Kidney (tissue), 14 donors: ENCODE measurements around the gene CEP85. TPM values are rescaled to one million over a fixed set of nuclear protein-coding genes. Genes with fewer than 3 reads are reported as not detected.

Experiments used
- DNase-seq, 5 donors: peaks; one replicate each; pipeline ENCODE4 v3.0.0-alpha.2; 2013 to 2020
- FAIRE-seq: peaks from 2 replicates; lab custom pipeline; 2012; peaks lifted over from hg19 to GRCh38; lab: Jason Lieb, UNC
- H3K27ac ChIP-seq, 2 donors: one replicate each; pipeline ENCODE4 v1.7.0; 2013; ENCODE audit warnings: low read depth in 2 of 2, low read length in 2 of 2, inconsistent platforms in 1 of 2
- H3K27me3 ChIP-seq: one replicate; pipeline ENCODE4 v1.7.1; 2013; ENCODE audit warnings: low read length, inconsistent platforms; ENCODE audit not compliant: control insufficient read depth, insufficient read depth
- H3K36me3 ChIP-seq, 3 donors: one replicate each; pipeline versions ENCODE4 v1.7.0 to v1.7.1; 2013; ENCODE audit warnings: low read length in 3 of 3, control low read depth in 1 of 3, inconsistent platforms in 1 of 3; ENCODE audit not compliant: insufficient read depth in 3 of 3, control insufficient read depth in 2 of 3
- H3K4me1 ChIP-seq, 3 donors: one replicate each; pipeline versions ENCODE4 v1.7.0 to v1.7.1; 2013; ENCODE audit warnings: low read length in 3 of 3, inconsistent platforms in 1 of 3, low read depth in 1 of 3; ENCODE audit not compliant: control insufficient read depth in 2 of 3, insufficient read depth in 2 of 3
- H3K4me3 ChIP-seq, 3 donors: one replicate each; pipeline versions ENCODE4 v1.7.0 to v1.8.1; 2013; ENCODE audit warnings: low read length in 3 of 3, control low read depth in 1 of 3, inconsistent platforms in 1 of 3
- H3K9ac ChIP-seq, 3 donors: one replicate each; pipeline versions ENCODE4 v1.7.0 to v1.7.1; 2013; ENCODE audit warnings: low read length in 3 of 3, control low read depth in 1 of 3, inconsistent platforms in 1 of 3
- H3K9me3 ChIP-seq, 3 donors: one replicate each; pipeline versions ENCODE4 v1.7.0 to v1.7.1; 2013; ENCODE audit warnings: low read length in 3 of 3, control low read depth in 1 of 3, inconsistent platforms in 1 of 3; ENCODE audit not compliant: control insufficient read depth in 2 of 3, insufficient read depth in 1 of 3
- CTCF ChIP-seq: IDR thresholded peaks from 3 replicates; pipeline ENCODE4 v1.5.1; 2012; ENCODE audit warnings: mild to moderate bottlenecking, moderate library complexity, borderline replicate concordance; ENCODE audit not compliant: insufficient read depth; ENCODE audit errors: extremely low read depth
- intact Hi-C: fragments of 100-400 bp; cut with DNase I; formaldehyde crosslinking; loops from one replicate; pipeline ENCODE4 v1.11.1; 2022
- polyA plus RNA-seq: library from polyadenylated mRNA; stranded (reverse); fragments of 350-450 nt; fragmentation: Illumina TruSeq; extraction: RNeasy Lipid Tissue Mini Kit (QIAGEN cat#74804); gene quantifications from one replicate; pipeline ENCODE4 v1.2.3, GENCODE V29; 2014; ENCODE audit warnings: low read depth, low replicate concordance; ENCODE audit not compliant: insufficient read depth
- total RNA-seq: library from RNA; stranded (reverse); fragmentation: NEBNext Ultra II Directional; extraction: Animal tissue kit (Norgen Biotek cat#: 25700); gene quantifications from one replicate; pipeline ENCODE4 v1.2.1, GENCODE V29; 2021
- donor health status: control.
- donor health status: control.
- donor health status: control.
- donor health status: control.
- donor health status: control.
- donor health status: DM: yes; HTN: yes; CAD: no.
- donor health status: Normal renal cell carcinoma (clear cell type).

CEP85 gene
- total and polyA plus RNA-seq, 2 donors from 2014 or later, result 8.4 to 8.5 TPM

GRCh38 chr1:26318338-26319064 is 84.5 kb downstream of the CEP85 start:
- Histone ChIP-seq H3K4me1 (peaks cover 0 to 3% (median 3%) of the 10 kb centered on the region in 3 donors), H3K4me3 (no peak overlapping the region), H3K9ac (no peak overlapping the region), H3K27ac (no peak overlapping the region), H3K27me3 (no peaks in the 10 kb centered on the region), H3K9me3 (no peaks in the 10 kb centered on the region), H3K36me3 (no peaks in the 10 kb centered on the region)
- FAIRE-seq (no peak), DNase-seq (no peak)
- intact Hi-C loops, result no loop called here
- no peak for TF ChIP-seq CTCF

- no peaks in the 10 kb centered on the region for H3K27me3 ChIP-seq
- no peaks in the 10 kb centered on the region for H3K36me3 ChIP-seq
- FAIRE-seq (no peak), DNase-seq (no peak)
- no peak overlapping the region for H3K9ac ChIP-seq
- H3K27ac ChIP-seq, result no peak overlapping the region
- H3K9me3 ChIP-seq, result no peaks in the 10 kb centered on the region
- TF ChIP-seq CTCF, result no peak
- peaks cover 0 to 3% (median 3%) of the 10 kb centered on the region in 3 donors for H3K4me1 ChIP-seq
- H3K4me3 ChIP-seq, result no peak overlapping the region
- intact Hi-C loops, result loop anchor here (5.0 kb wide), 1 partner anchor 49 kb away; no protein-coding TSS in a partner anchor
These were observed 86.9 kb downstream of the CEP85 start for GRCh38 chr1:26320896-26321295.

GRCh38 chr1:26321315-26322041 is 87.5 kb downstream of the CEP85 start:
- Histone ChIP-seq H3K36me3 (no peaks in the 10 kb centered on the region), H3K4me1 (peaks cover 0 to 3% (median 3%) of the 10 kb centered on the region in 3 donors), H3K4me3 (no peak overlapping the region), H3K9ac (no peak overlapping the region), H3K27me3 (no peaks in the 10 kb centered on the region), H3K9me3 (no peaks in the 10 kb centered on the region), H3K27ac (no peak overlapping the region)
- intact Hi-C loops, result loop anchor here (5.0 kb wide), 1 partner anchor 49 kb away; no protein-coding TSS in a partner anchor
- DNase-seq, result peak; percentile 88 to 94 (median 90)
- FAIRE-seq, result no peak
- peak; percentile 90 for TF ChIP-seq CTCF
